Karpas-422 (cell line): ENCODE results near the gene IFT52. TPM values are rescaled to one million over a fixed set of nuclear protein-coding genes. Genes with fewer than 3 reads are reported as not detected.

Source experiments
- DNase-seq: peaks from one replicate; pipeline ENCODE4 v3.0.0-alpha.2; 2015
- H2AFZ ChIP-seq: fragments of 200-600 bp; sonication (generic); 2 replicates; pipeline ENCODE4 v1.6.1; 2014; ENCODE audit warnings: antibody characterized with exemption, low read length, mixed read lengths
- H3K27ac ChIP-seq: fragments of 200-600 bp; sonication (generic); 2 replicates; pipeline ENCODE4 v1.5.1; 2014; ENCODE audit warnings: mild to moderate bottlenecking, low read length, moderate library complexity
- H3K27me3 ChIP-seq: fragments of 200-600 bp; sonication (generic); 2 replicates; pipeline ENCODE4 v1.6.1; 2014; ENCODE audit warnings: low read length, mixed read lengths
- H3K36me3 ChIP-seq: fragments of 200-600 bp; sonication (generic); 2 replicates; pipeline ENCODE4 v1.6.1; 2014; ENCODE audit warnings: low read length, mixed read lengths; ENCODE audit not compliant: insufficient read depth
- H3K4me1 ChIP-seq: fragments of 200-600 bp; sonication (generic); 2 replicates; pipeline ENCODE4 v1.6.1; 2014; ENCODE audit warnings: mild to moderate bottlenecking, low read length, mixed read lengths
- H3K4me2 ChIP-seq: fragments of 200-600 bp; sonication (generic); 2 replicates; pipeline ENCODE4 v1.6.1; 2014; ENCODE audit warnings: low read length, low read depth, mild to moderate bottlenecking; ENCODE audit not compliant: poor library complexity, severe bottlenecking
- H3K4me3 ChIP-seq: fragments of 200-600 bp; sonication (generic); 2 replicates; pipeline ENCODE4 v1.5.1; 2014; ENCODE audit warnings: mild to moderate bottlenecking, antibody characterized with exemption, low read length, mixed read lengths
- H3K79me2 ChIP-seq: fragments of 200-600 bp; sonication (generic); 2 replicates; pipeline ENCODE4 v1.6.1; 2014; ENCODE audit warnings: mild to moderate bottlenecking, low read length, mixed read lengths
- H3K9ac ChIP-seq: fragments of 200-600 bp; sonication (generic); 2 replicates; pipeline ENCODE4 v1.6.0; 2014; ENCODE audit warnings: low read length
- H3K9me2 ChIP-seq: fragments of 200-600 bp; sonication (generic), shearing (Covaris generic); replicated peaks from 2 replicates; pipeline ENCODE4 v1.6.0; 2014; ENCODE audit warnings: mild to moderate bottlenecking, low read length, moderate library complexity; ENCODE audit not compliant: insufficient read depth
- H3K9me3 ChIP-seq: fragments of 300-700, 200-600 bp; sonication (generic); 2 replicates; pipeline ENCODE4 v1.6.1; 2014; ENCODE audit warnings: low read length, mixed read lengths
- H4K20me1 ChIP-seq: fragments of 200-600 bp; sonication (generic); 2 replicates; pipeline ENCODE4 v1.6.1; 2014; ENCODE audit warnings: mild to moderate bottlenecking, antibody characterized with exemption, low read length, low read depth; ENCODE audit not compliant: insufficient read depth
- total RNA-seq: library from RNA; depleted of rRNA; stranded (reverse); fragments of >200 nt; shearing (Covaris generic); gene quantifications from 2 replicates; pipeline ENCODE4 v1.2.3, GENCODE V29; 2014; ENCODE audit warnings: low replicate concordance

Gene IFT52
- total RNA-seq, 1 experiment from 2014 or later, result 34.5 TPM

- no peaks in the 10 kb centered on the region for H3K9me3 ChIP-seq
- H3K9ac ChIP-seq, result no peak overlapping the region
These were observed 26.7 kb upstream of the IFT52 start for GRCh38 chr20:43563991-43564390.

GRCh38 chr20:43564455-43564854, 26.3 kb upstream of the IFT52 start:
- no peaks in the 10 kb centered on the region for H4K20me1 ChIP-seq
- H3K4me3 ChIP-seq, result no peak overlapping the region
- H3K9me3 ChIP-seq, result no peaks in the 10 kb centered on the region
- H3K27ac ChIP-seq, result no peak overlapping the region
- no peaks in the 10 kb centered on the region for H3K27me3 ChIP-seq
- no peak overlapping the region for H3K9ac ChIP-seq
- H3K4me2 ChIP-seq, result no peak overlapping the region
- H3K9me2 ChIP-seq, result no peaks in the 10 kb centered on the region
- no peaks in the 10 kb centered on the region for H3K79me2 ChIP-seq
- H3K4me1 ChIP-seq, result no peaks in the 10 kb centered on the region
- no peak overlapping the region for H2AFZ ChIP-seq
- no peak for DNase-seq
- no peaks in the 10 kb centered on the region for H3K36me3 ChIP-seq

More at GRCh38 chr20:43563991-43564390, 26.7 kb upstream of the IFT52 start:
- Histone ChIP-seq H3K27me3 (no peaks in the 10 kb centered on the region), H3K79me2 (no peaks in the 10 kb centered on the region), H3K27ac (no peak overlapping the region), H3K4me3 (no peak overlapping the region), H3K36me3 (no peaks in the 10 kb centered on the region), H3K4me1 (no peaks in the 10 kb centered on the region), H2AFZ (no peak overlapping the region), H4K20me1 (no peaks in the 10 kb centered on the region), H3K9me2 (no peaks in the 10 kb centered on the region), H3K4me2 (no peak overlapping the region)
- no peak for DNase-seq

GRCh38 chr20:43564993-43565757, 25.6 kb upstream of the IFT52 start:
- Histone ChIP-seq H3K4me1 (no peaks in the 10 kb centered on the region), H3K4me2 (no peak overlapping the region), H3K9me3 (no peaks in the 10 kb centered on the region), H3K36me3 (no peaks in the 10 kb centered on the region), H3K9me2 (no peaks in the 10 kb centered on the region), H2AFZ (no peak overlapping the region), H3K27me3 (no peaks in the 10 kb centered on the region), H3K4me3 (no peak overlapping the region), H4K20me1 (no peaks in the 10 kb centered on the region), H3K9ac (no peak overlapping the region), H3K79me2 (no peaks in the 10 kb centered on the region), H3K27ac (no peak overlapping the region)
- no peak for DNase-seq

- Histone ChIP-seq H3K9me3 (no peaks in the 10 kb centered on the region), H3K4me3 (no peak overlapping the region), H3K4me2 (no peak overlapping the region), H2AFZ (no peak overlapping the region), H3K79me2 (no peaks in the 10 kb centered on the region), H3K4me1 (no peaks in the 10 kb centered on the region), H3K36me3 (no peaks in the 10 kb centered on the region), H4K20me1 (no peaks in the 10 kb centered on the region), H3K27ac (no peak overlapping the region), H3K9me2 (no peaks in the 10 kb centered on the region), H3K9ac (no peak overlapping the region), H3K27me3 (no peaks in the 10 kb centered on the region)
- no peak for DNase-seq
These were observed 25.0 kb upstream of the IFT52 start for GRCh38 chr20:43565758-43566104.

- H3K27ac ChIP-seq, result no peak overlapping the region
- H4K20me1 ChIP-seq, result no peaks in the 10 kb centered on the region
- no peak overlapping the region for H2AFZ ChIP-seq
- no peaks in the 10 kb centered on the region for H3K9me3 ChIP-seq
- no peaks in the 10 kb centered on the region for H3K27me3 ChIP-seq
- no peaks in the 10 kb centered on the region for H3K9me2 ChIP-seq
- H3K36me3 ChIP-seq, result no peaks in the 10 kb centered on the region
- H3K9ac ChIP-seq, result no peak overlapping the region
- H3K79me2 ChIP-seq, result no peaks in the 10 kb centered on the region
- no peaks in the 10 kb centered on the region for H3K4me1 ChIP-seq
- no peak overlapping the region for H3K4me2 ChIP-seq
- no peak overlapping the region for H3K4me3 ChIP-seq
- no peak for DNase-seq
These were observed 23.3 kb upstream of the IFT52 start for GRCh38 chr20:43567477-43567876.

GRCh38 chr20:43568706-43569105, 22.0 kb upstream of the IFT52 start:
- no peaks in the 10 kb centered on the region for H3K9me3 ChIP-seq
- H3K4me3 ChIP-seq, result no peak overlapping the region
- no peak overlapping the region for H3K9ac ChIP-seq
- H3K79me2 ChIP-seq, result no peaks in the 10 kb centered on the region
- DNase-seq, result no peak
- no peak overlapping the region for H3K4me2 ChIP-seq
- H2AFZ ChIP-seq, result no peak overlapping the region
- H4K20me1 ChIP-seq, result no peaks in the 10 kb centered on the region
- H3K36me3 ChIP-seq, result no peaks in the 10 kb centered on the region
- no peaks in the 10 kb centered on the region for H3K27me3 ChIP-seq
- no peaks in the 10 kb centered on the region for H3K9me2 ChIP-seq
- H3K27ac ChIP-seq, result no peak overlapping the region
- no peaks in the 10 kb centered on the region for H3K4me1 ChIP-seq

GRCh38 chr20:43569282-43569681, 21.5 kb upstream of the IFT52 start:
- no peak overlapping the region for H3K27ac ChIP-seq

GRCh38 chr20:43570496-43570895, 20.2 kb upstream of the IFT52 start:
- Histone ChIP-seq H3K9me2 (no peaks in the 10 kb centered on the region), H3K9ac (no peak overlapping the region), H4K20me1 (no peaks in the 10 kb centered on the region), H2AFZ (no peak overlapping the region), H3K4me3 (no peak overlapping the region), H3K79me2 (no peaks in the 10 kb centered on the region), H3K4me2 (no peak overlapping the region), H3K27me3 (no peaks in the 10 kb centered on the region), H3K36me3 (no peaks in the 10 kb centered on the region), H3K9me3 (no peaks in the 10 kb centered on the region), H3K4me1 (no peaks in the 10 kb centered on the region), H3K27ac (no peak overlapping the region)
- DNase-seq, result no peak

More at GRCh38 chr20:43569282-43569681, 21.5 kb upstream of the IFT52 start:
- H3K9ac ChIP-seq, result no peak overlapping the region
- DNase-seq, result no peak
- H3K4me3 ChIP-seq, result no peak overlapping the region
- H3K9me2 ChIP-seq, result no peaks in the 10 kb centered on the region
- H3K9me3 ChIP-seq, result no peaks in the 10 kb centered on the region
- H2AFZ ChIP-seq, result no peak overlapping the region
- H3K36me3 ChIP-seq, result no peaks in the 10 kb centered on the region
- no peaks in the 10 kb centered on the region for H4K20me1 ChIP-seq
- H3K4me2 ChIP-seq, result no peak overlapping the region
- no peaks in the 10 kb centered on the region for H3K4me1 ChIP-seq
- no peaks in the 10 kb centered on the region for H3K27me3 ChIP-seq
- H3K79me2 ChIP-seq, result no peaks in the 10 kb centered on the region
